GM06990 (cell line): Measurements from ENCODE around the gene ANKRD30A.

Source experiments
- DNase-seq: peaks from one replicate; pipeline ENCODE4 v3.0.0-alpha.2; 2011; ENCODE audit not compliant: insufficient read length; ENCODE audit errors: extremely low read depth
- H3K27me3 ChIP-seq: replicated peaks from 2 replicates; pipeline ENCODE4 v1.6.0; 2011; ENCODE audit warnings: low read length; ENCODE audit not compliant: control insufficient read depth, insufficient read depth
- H3K36me3 ChIP-seq: 2 replicates; pipeline ENCODE4 v1.5.1; 2011; ENCODE audit warnings: low read length; ENCODE audit not compliant: control insufficient read depth, insufficient read depth
- H3K4me3 ChIP-seq: replicated peaks from 2 replicates; pipeline ENCODE4 v1.5.1; 2011; ENCODE audit warnings: low read depth, mild to moderate bottlenecking, control low read depth, low read length
- CTCF ChIP-seq: IDR thresholded peaks from 2 replicates; pipeline ENCODE4 v1.5.1; 2011; ENCODE audit warnings: low read length, control low read depth, mild to moderate bottlenecking, inconsistent platforms; ENCODE audit not compliant: insufficient read depth, poor library complexity, severe bottlenecking

Gene ANKRD30A

GRCh38 chr10:37220866-37221265 is 95.5 kb downstream of the ANKRD30A start:
- no peak overlapping the region for H3K4me3 ChIP-seq
- no peak for TF ChIP-seq CTCF

GRCh38 chr10:37222046-37222445 is 96.6 kb downstream of the ANKRD30A start:
- Histone ChIP-seq H3K4me3 (no peak overlapping the region), H3K36me3 (no peaks in the 10 kb centered on the region), H3K27me3 (no peaks in the 10 kb centered on the region)
- no peak for DNase-seq
- no peak for TF ChIP-seq CTCF

More at GRCh38 chr10:37220866-37221265, 95.5 kb downstream of the ANKRD30A start:
- DNase-seq, result no peak
- no peaks in the 10 kb centered on the region for H3K27me3 ChIP-seq
- H3K36me3 ChIP-seq, result no peaks in the 10 kb centered on the region

GRCh38 chr10:37225163-37225562 is 99.8 kb downstream of the ANKRD30A start:
- no peak for TF ChIP-seq CTCF
- H3K36me3 ChIP-seq, result no peaks in the 10 kb centered on the region
- H3K27me3 ChIP-seq, result no peaks in the 10 kb centered on the region
- no peak overlapping the region for H3K4me3 ChIP-seq
- DNase-seq, result no peak

- no peaks in the 10 kb centered on the region for H3K36me3 ChIP-seq
- TF ChIP-seq CTCF, result no peak
- DNase-seq, result no peak
- no peak overlapping the region for H3K4me3 ChIP-seq
- H3K27me3 ChIP-seq, result no peaks in the 10 kb centered on the region
These were observed 101.1 kb downstream of the ANKRD30A start for GRCh38 chr10:37226524-37226923.

GRCh38 chr10:37234692-37235091 is 109.3 kb downstream of the ANKRD30A start:
- no peak for DNase-seq
- H3K27me3 ChIP-seq, result no peaks in the 10 kb centered on the region
- no peaks in the 10 kb centered on the region for H3K36me3 ChIP-seq

More at GRCh38 chr10:37234692-37235091, 109.3 kb downstream of the ANKRD30A start:
- H3K4me3 ChIP-seq, result no peak overlapping the region
- no peak for TF ChIP-seq CTCF
